Inflammatory macrophage (primary cell): Measurements from ENCODE around the gene ITPR1.

Experiments
- DNase-seq, 2 donors: peaks; one replicate each; pipeline ENCODE4 v3.0.0-alpha.2; 2020 to 2022

ITPR1 gene

DNA sequence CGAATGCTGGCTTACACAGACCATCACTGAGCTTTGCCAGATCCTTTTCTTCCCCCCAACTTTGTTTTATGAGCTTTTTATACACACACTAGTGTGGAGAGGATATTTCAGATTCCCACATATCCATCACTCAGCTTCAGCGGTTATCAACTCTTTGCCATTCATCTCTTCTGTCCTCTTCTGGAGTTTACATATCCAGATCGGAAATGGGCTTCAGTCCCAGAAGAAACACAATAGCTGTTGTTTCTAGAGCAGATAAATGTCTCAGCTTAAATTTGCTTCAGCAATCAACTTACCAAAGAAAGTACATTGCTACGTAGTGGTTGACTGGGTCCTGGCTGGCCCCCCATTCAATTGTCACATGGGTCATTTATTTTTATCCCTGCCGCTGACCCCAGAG is 300.2 kb downstream of the ITPR1 start:
- no peak for DNase-seq

DNA sequence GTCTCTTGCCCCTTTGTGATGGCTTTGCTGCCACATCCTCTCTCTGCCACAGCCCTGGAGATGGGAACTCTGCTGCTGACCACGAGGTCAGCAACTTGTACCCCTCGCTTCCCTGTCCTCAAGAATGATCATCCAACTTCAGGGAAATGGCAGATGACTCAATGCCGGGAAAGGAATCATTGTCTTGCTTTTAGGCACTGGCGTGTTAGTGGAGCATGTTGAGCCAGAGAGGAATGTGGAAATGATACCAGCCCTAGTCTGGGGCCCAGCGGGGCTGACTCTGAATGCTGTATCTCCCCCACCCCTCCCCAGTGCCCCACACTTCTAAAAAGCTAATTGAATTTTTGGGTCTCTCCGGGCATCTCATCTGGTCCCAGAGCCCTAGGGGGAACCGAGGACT is 301.2 kb downstream of the ITPR1 start:
- DNase-seq, result no peak

DNA sequence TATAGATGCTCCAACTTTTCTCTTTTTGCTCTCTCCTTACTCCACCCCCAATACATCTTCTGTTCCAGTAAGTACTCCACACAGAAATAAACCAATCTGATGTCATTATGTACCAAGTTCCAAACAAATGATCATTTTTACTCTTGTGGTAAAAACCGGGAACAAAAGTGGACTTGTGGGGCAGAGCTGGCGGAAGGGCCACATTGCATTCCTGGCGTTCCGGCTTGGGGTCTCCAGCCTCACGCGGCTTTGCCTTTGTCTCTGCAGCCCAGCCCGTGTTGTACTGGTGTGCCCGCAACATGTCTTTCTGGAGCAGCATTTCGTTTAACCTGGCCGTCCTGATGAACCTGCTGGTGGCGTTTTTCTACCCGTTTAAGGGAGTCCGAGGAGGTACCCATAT is 301.6 kb downstream of the ITPR1 start:
- DNase-seq, result no peak

DNA sequence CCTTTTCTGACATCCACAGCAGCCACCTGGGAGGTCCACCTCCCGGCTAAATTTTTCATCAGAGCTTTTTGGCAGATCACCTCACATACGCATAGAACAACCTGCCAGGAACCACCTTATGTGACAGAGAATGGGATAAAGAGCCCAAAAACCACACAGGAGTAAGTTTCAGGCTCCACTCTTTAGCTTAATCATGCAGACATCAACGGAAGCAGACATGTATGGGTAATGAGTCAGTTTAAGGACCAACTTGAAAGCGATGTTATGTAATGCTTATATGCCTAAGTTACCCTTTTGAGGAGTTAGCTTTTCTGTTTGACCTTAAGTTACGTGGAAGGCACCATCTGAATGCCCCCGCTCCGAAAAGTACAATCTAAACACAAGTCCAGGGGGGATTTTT is 302.8 kb downstream of the ITPR1 start:
- no peak for DNase-seq

DNA sequence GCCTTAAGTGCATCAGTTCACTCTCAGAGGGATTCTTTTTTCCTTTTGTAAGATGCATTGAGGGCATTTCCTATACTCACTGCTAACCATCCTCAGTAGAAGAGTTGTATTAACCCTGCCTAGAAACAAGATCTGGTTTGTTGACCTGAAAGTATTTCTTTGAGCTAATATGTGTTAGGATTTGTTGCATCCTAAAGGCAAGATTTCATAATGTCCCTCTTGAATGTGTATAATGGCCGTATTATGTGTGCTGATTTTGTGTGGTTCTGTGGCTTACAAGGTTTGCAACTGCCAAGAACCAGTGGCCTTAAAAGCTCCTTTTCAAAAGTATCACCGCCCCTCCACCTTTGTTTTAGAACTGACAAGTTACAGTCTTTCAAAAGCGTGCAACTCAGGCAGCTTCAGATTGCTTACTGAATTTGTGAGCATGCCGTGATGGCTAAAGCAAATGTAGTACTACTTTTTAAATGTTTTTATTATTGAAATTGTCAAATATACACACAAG is 304.1 kb downstream of the ITPR1 start:
- no peak for DNase-seq

DNA sequence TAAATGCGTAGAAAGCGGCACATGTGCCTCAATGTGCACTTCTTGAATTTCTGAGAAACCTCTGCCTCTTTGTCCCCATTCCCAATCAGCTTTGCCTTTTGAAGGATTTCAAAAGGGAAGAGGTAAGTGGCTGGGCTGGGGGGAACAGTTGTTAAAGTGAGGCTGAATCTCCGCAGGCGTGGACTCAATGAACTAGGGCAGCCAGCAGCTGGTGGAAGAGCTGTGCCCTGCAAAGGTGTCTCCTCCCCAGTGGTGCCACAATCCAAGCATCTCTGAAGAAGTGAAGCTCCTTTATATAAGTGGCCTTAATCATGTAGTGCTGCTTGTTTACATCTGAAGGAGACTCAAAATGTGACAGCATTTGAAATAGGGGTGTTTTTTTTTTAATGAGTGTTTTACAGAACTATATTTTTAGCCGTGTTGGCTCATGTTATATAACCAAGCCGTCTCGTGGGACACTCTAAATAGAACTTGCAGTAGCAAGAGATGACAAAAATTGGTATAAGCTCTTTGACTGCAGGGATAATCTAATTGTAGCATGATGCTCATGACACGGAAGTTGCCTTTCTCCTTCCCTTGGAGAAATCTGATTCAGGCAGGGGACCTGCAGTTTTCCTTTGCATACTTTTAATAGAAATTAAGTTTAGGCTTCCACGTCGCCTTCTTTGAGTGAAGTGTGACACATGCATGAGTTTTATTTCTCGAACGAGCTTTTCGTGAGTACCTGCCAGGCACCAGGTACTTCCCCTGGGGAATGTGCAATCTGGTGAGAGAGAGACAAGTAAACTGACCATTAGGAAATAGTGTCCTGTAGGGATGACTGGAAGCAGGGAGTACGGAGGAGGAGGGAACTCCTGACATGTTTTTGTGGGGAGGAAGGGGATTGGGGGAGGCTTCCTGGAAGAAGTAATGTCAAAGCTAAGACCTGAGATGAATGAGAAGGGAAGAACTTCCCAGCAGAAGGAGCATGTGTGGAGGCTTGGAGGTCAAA is 306.4 kb downstream of the ITPR1 start:
- no peak for DNase-seq

DNA sequence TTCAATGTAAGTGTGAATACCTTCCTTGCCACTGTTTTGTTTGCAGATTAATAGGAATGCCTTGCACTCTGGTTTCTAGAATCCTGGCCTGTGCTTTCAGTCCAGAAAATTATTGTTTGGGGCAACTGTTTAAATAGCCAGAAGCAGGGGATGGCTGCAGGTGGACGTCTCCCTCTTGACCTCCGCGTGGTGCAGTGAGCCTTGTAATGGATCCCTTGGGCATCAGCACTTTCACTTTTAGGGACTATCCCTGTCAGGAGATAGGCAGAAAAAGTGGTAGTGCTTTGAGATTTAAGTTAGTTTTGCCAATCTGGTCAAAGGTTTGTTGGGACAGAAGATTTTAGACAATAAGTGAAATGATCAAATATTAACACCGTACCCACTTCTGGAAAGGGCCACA is 307.4 kb downstream of the ITPR1 start:
- DNase-seq, result no peak

DNA sequence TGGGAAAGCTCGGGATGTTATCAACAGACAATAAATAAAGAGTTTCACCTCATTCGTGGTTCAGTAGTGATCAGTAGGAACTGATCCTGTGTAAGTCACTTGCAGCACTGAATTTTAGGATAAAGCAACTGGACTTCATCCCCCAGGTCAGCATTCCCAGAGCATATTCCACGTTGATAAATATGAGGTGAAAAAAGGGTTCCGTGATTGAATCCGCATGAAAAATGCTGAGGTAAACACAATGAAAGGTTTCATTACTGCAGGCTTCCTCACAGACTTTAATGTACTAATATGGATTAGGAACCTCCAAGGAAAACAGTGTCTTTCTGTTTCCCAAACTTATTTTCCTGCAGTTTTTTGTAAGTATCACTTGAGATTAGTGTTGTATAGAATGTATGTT is 308.7 kb downstream of the ITPR1 start:
- no peak for DNase-seq

DNA sequence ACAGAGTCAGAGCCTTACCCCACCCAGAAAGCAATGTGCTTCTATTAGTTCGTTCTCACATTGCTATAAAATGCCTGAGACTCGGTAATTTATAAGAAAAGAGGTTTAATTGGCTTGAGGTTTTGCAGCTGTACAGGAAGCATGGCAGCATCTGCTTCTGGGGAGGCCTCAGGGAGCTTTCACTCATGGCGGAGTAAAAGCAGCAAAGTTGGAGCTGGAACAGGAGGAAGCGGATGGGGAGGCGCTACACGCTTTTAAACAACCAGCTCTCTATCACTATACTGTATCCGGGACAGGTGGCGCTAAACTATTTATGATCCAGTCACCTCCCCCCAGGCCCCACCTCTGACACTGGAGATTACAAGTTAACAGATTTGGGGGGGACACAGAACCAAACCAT is 309.8 kb downstream of the ITPR1 start:
- DNase-seq, result no peak

DNA sequence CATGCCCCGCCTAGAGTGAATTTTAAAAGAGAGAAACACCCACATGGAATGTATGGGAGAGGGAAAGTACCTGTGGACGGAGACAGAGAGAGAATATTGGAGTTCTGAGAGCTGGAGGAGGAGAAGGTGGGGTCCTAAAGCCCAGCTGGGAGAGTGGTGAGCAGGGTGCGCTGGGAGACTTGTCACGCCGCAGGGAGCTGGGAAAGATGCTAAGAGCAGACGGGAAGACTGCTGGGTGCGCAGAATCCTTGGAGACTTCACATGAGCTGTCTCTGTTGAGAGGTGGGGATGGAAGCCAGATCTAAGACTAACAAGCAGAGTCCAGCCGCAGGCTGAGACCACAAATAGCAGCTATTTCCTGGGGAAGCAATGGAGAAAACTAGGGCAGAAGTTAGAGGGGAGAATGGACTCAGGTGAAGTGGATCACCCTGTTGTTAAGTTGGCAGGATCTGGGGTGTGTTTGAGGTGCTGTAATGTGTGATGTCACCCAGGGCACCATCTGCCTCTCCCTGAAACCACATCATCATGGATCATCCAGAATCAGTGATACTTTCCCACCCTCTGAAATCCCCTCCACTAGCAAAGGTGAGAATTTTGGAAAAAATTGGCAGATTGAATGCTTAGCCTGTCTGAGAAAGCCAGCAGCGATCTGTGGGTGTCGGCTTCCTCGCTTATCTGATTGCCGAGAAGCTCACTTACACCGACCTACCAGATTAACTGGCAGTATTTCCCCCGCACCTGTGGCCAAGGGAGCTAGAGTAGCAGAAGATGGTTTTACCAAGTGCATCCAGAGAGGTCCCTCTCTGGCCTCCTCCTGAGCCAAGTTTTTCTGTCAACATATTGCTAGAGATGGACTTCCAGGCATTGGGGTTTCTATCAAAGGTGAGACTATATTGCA is 311.3 kb downstream of the ITPR1 start:
- no peak for DNase-seq

DNA sequence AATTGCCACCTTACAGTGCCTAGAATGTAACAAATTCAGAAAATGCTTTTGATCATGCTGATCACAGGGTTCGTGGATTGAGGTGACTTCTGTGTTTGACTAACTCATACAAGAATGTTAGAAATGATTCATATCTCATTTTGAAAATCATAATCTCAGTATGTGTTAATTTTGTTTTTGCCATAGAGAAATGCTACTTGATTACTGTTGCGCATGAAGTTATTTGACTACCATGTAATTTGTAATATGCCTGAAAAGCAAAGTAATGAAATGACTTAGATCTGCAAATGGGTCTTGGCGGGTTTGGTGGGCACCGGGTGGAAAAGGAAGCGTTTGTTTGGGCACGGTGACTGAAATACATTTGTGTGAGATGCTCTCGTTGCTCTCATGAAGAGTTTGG is 312.5 kb downstream of the ITPR1 start:
- DNase-seq, result no peak

DNA sequence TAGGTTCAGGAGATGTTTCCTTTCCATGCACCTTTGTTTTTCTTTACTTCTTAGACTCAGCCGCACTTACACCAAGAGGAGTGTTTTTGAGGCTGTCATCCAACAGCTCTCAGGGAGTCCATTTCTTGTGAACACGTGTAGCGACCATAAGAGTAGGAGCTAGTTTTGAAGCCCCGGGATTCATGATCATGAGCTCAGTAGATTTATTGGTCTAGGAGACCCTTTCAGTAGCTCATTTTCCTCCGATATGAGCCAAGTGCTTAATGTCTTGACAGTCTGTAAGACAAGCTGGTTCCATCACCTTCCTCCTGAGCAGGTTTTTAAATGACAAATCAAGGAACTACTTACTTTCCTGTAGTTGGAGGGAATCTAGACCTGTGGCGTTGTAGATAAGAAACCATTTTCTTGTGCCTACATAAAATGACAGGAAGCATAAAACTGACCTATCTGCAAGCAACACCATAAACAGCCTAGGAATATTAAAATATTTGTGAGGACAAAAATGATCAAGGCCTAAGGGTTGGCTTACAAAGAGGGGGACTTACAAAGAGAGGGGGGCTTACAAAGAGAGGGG is 313.5 kb downstream of the ITPR1 start:
- DNase-seq, result no peak

DNA sequence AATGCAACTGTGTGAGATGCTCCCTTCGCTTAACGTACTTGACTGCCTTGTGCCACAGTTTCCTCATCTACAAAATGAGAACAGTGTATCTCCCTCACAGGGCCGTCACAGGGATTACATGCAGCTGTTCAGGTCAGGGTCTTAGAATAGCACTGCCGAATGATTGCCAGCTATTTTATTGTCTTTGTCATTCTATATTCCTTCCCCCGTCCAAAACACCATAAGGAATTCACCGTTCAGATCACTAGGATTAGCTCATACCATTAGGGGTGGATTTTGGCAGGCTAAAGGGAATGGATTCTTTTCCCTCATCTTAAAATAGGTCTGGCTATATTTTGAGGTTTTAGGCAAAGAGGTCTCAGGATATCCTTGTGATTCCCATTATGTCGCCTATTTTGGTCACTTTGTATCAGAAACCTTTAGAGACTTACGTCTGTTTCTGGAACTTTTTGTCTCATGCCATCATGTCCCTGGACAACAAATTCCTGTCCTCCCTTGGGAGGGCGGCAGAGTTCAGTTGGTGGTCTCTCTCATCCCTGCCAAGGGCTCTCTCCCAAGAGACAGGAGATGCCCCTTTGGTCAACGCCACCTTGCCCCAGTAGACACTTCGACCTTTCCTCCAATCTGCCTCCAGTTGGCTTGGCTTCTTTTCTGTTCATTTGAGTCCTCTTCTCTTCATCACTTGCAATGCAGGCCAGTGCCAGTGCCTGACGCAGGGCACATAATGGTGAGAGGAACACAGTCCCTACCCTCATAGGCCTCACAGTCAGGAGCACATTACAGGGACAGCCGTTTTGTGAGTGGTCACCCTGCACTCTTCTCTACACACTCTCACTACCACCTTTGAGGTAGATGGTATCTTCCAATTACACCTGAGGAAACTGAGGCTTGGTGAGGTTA is 314.5 kb downstream of the ITPR1 start:
- no peak for DNase-seq

DNA sequence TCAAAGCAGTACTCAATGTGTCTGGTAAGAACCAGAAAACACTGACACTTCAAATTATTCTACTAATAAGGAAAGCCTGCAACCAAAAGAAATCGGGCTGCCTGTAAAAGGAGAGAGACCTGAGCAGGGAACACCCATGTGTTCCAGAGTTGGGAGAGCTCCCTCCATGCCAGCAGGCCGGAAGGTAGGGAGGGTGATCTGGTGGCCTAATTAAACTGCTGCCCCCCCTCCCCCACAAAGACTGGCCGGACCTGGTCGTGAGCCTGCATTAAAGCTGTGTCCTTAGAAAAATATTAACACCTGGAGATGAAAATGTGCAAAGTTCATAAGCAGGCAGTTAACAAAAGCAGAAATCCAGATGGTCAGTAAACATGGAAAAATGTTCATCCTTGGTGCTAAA is 315.5 kb downstream of the ITPR1 start:
- DNase-seq, result no peak

DNA sequence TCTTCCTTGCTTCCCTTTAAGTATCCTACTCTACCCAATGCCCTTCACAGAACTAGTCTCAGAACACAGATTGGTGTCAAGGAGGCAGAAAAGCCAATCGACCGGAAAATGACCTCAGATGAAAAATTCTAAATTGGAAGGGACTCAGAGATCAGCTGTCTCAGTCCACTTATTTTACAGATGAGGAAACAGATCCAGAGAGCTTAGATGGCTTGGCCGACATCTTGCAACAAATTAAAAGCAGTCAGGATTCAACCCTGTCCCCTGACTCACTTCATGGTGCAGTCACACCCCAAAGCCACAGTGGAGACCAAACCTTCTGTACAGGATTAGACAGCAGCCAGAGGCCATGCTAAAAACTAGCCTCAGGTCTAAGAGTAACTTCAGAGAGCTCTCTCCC is 316.8 kb downstream of the ITPR1 start:
- no peak for DNase-seq

DNA sequence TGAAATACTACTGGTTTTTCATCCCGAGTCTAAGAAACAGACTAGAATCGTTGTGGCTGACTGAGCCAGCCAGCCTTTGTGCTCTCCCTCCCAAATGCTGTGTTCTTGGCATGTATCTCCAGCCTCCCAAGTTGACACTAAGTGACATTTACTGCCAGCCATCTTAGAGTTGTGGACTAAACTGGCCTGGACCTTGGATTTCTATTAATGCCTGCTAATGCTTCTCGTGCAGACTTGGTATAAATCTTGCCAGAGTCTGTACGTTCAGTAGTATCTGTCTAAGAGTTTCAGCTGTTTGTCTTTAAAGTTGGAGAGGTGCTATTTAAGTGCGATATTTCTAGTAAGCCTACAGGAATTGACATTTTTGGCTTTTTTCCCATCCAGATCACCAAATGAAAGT is 319.4 kb downstream of the ITPR1 start:
- DNase-seq, result no peak

DNA sequence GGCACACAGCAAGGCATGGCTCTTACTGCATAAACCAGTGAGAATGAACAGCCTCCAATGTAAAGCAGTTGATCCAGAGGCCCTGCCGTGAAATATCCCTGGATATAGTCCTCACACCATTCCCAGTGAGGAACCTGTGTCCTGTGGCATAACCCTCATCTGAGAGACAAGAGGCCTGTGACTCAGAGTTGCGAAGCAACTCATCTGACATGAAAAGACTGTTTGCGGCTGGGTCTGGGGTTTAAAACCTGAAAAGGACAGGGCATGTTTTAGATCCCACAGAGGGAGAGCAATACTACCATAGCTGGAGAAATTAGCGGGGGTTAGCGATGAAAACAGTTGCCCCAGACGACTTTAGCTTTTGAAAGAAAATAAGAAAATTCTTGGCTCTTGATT is 320.8 kb downstream of the ITPR1 start:
- DNase-seq, result peak; percentile 48 to 80

DNA sequence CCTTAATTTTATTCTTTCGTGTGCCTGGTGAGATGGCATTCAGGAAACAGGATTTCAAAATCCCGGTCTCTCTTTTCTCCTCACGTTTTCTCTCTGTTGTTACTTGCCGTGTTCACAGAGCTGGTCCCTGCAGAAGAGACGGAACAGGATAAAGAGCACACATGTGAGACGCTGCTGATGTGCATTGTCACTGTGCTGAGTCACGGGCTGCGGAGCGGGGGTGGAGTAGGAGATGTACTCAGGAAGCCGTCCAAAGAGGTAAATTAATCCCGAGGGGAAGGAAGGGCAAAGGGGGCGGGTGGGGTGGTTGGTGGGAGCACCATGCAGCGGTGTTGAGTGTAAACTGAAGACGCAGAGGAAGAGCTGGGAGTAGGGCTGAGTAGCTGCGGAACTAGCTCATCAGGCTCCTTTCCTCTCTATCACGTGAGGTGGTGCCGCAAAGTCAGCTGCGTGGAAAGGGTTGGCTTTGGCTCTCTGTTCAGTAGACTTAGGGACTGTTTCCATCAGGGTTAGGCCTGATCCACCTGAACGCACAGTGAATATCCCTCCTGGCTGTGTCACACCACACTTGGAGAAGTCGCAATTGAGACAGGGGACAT is 321.3 kb downstream of the ITPR1 start:
- peak; percentile 70 to 91 for DNase-seq

DNA sequence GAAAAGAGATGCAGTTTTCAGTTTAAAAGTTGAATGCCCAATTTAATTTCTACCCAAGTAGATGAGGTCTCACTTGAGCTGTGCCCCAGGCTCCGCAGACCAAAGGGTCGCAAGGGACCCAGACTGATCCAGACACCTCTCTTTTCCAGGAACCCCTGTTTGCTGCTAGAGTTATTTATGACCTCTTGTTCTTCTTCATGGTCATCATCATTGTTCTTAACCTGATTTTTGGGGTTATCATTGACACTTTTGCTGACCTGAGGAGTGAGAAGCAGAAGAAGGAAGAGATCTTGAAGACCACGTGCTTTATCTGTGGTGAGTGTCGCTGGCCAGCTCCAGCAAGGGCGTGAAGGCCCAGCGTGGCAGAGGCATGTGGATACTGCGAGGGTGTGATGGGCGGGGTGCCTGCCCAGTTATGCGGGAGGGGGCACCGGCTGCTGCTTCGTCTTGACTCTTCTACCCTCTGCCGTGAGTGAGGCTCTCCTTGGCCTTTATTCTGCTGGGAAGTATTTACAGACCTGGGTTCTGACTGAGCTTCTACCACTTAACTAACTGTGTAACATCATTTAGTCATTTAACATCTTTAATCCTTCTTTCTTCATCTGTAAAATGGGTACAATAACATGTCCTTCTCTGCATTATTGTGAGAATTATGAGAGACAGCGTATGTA is 321.9 kb downstream of the ITPR1 start:
- DNase-seq, result no peak

DNA sequence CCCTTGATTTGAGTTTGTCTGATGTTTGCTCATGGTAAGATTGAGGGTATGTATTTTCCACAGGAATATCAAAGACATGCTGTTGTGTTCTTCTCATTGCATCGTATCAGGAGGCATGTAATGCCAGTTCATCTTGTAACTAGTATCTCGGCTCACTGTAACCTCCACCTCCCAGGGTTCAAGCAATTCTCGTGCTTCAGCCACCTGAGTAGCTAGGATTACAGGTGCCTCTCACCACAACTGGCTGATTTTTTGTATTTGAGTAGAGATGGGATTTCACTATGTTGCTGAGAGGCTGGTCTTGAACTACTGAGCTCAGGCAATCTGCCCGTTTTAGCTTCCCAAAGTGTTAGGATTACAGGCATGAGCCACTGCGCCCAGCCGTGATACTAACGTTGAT is 323.2 kb downstream of the ITPR1 start:
- DNase-seq, result no peak

DNA sequence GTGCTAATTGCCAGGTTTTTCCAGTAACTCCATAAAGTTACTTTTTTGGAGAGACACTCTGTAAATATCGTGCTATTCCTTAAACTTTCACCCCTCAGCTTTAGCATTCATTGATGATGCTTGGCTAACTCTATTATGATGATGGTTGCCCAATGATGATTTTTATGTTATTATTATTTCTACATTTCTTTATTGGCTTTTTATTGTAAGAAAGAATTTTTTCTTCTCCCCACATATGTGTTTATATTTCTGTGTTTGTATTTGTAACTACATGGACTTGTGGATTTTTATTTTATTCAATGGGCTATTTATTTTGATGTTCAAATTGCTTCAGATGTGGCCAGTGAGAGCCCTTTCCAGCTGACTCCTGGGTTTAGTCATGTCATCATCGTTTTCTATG is 323.6 kb downstream of the ITPR1 start:
- DNase-seq, result no peak
